Activated gamma-delta T cell treated with Interleukin-2 at 50 U/mL for 16 hours (primary cell): ENCODE data around the gene CAMSAP2.

ENCODE experiments used
- DNase-seq: peaks from one replicate; pipeline ENCODE4 v3.0.0-alpha.2; 2020

Gene CAMSAP2

DNA sequence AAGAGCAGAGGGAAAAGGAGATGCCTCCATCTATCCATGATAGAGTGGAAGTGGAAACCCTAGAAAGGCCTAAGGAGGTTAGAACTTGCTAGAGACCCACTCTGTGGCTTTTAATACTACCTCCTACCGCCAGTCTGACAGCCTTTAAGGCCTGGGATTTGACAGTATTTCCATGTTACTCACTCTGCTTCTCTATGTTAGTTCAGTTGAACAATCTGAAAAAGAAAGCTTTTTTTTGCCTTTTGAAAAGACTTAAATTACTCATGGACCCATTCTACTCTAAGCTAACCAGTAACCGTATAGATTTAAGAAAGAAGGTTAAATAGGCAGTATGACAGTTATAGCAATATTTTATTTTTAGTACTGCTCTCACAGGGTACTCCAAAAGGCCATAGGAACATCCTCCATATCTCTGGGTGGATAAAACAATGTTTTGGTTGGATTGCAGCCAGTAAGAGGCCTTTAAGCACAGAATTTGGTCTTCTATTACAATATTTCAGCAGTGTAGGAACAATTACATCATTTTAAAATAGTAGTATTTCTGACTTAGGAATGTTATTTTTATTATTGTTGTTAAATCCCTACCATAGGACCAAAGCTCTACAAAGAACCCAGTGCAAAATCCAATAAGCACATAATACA is 118.1 kb downstream of the CAMSAP2 start:
- no peak for DNase-seq

DNA sequence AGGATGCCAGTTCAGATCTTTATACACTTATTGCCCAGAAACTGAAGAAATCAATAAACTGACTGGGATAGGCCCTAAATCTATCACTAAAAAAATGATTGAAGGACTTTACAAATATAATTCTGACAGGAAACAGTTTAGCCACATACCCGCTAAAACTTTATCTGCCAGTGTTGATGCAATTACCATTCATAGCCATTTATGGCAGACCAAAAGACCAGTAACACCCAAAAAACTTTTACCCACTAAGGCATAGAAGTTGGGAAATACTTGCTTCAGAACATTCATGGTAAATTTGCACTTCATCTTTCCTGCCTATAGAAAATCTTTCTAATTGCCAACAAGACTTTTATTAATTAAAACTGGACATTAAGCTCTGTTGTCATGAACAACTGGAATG is 119.1 kb downstream of the CAMSAP2 start:
- DNase-seq, result no peak

DNA sequence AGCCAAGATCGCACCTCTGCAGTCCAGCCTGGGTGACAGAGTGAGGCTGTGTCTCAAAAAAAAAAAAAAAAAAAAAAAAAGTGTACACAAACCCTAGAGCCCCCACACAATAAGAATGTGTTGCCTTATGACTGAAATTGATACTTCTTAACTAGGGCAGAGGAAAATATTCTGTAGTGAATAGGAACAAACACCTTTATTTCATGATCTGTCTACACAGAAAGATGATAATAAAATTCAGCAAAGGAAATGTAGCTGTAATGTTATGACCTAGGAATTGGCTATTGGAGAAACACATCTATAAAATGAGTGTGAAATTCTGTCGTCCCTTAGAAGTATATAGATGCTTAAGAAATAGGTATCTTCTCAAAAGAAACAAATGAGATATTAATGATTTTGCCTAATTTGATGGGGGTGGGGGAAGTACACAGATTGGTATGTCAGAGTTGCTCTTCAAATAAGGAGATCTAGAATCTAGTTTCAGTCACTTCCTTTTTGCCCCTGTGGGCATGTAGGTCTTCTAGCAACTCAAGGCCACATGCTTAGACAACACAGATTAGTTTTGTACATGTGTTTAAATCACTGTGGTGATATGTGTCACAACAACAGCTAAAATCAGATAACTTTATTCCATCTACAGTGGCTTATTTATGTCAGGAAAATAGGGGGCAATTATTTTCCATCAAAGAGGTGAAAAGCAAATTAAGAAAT is 123.4 kb downstream of the CAMSAP2 start:
- DNase-seq, result no peak

DNA sequence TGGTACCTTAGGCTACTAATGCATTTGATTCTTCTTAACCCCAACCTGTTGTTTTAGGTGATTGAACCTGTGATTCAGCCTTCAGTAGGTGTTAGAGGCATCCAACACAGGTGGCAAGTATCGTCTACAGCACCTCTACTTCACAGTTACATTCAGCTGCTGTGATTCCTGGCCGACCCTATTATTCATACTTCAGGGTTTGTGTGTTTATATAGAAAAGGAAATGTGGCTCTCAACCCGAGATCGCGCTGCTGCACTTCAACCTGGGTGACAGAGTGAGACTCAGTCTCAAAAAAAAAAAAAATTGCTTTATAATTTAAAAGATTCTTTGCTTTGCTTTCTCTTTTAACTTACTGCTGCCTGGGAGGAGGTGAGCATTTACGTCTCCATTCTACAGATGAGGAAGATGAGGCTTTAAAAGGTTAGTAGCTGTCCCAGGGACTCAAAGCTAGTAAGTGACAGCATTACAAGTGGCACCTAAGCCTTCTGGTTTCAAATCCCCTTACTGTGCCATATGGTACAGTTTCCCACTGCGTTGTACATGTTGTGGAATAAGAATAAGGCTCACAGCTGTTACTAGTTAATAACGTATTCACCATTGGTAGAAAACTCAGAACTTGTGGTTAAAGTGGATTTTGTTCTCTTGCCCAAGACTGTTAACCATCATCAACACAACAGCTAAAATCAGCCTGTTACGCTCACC is 124.2 kb downstream of the CAMSAP2 start:
- no peak for DNase-seq

DNA sequence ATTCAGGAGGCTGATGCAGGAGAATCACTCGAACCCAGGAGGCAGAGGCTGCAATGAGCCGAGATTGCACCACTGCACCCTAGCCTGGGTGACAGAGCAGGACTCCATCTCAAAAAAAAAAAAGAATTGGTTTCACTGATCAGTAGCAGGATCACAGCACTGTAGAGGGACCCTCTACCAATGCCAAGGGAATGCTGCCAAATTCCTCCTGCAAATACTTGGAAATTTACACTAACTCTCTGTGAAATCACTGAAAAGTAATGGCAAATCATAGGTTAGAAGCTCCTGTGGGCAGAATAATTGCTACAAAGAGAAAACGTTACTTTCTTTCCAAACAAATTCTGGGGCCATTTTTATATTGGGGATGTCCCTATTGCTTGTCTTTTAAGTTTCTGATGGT is 127.4 kb downstream of the CAMSAP2 start:
- DNase-seq, result no peak

DNA sequence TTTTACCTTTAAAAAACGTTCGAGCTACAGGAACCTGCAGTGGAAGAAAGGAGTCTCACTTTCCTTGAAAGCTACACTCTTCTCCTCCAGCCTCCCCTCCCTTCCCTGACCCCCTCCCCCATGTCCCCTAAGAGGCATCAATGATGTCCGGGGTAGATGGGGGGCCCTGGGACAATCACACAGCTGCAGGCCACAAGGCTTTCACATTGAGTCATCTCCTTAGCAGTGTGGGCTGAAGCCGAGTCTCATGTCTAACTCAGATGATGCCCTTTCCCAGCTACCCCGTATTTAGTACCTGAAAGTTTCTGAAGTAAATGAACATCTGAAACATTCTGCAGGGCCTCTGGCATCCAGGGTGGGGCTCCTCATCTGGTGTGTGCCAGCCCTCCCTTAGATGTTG is 127.8 kb downstream of the CAMSAP2 start:
- no peak for DNase-seq

DNA sequence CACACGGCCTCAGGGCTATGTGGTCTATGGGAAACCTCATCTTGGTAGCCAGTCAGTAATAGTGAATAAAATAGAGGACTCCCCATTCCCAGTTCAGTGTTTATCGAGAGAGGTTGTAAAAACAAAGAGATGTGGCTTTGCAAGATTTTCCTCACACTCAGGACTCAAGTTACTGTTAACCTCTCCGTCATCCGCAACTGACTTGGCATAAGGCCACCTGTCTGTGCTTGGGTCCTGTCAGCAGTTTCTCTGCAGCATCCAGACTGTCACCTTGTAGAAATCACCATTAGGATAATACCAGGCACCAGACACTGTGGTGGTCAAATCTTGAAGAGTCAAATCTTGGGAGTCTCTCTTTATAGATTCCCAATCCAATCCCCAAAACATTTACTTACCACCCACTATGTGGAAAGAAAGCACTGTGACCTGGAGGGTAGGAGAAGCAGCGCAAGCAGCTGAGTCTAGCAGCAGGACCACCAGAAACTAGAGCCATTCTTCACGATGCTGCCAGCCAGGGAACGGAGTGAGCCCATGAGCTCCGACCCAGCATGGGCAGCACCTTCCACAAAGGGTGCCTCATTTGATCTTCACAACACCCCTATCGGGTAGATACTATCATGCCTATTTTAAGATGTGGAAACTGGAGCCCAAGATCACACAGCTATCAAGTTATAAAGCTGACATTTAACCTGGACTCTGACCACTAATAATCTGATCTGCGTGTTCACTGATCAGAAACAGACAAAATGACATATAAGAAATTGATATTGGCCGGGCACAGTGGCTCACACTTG is 128.5 kb downstream of the CAMSAP2 start:
- DNase-seq, result no peak

DNA sequence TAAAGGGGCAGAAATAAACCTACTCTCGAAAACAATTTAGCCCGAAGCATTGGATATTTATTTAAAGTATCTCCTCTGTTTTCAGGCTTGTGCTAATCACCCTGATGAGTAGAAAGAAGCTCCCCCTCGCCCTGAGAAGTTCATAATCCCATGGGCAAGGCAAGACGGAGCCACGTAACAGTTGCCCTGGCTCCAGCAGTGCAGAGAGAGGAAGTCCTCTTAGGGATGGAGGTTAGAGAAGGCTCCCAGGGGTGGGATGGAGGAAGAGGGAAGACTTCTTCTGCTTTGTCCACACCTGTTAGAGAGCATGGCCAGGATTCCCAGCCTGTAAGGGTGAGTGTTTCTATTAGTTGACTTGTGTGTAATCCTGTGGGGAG is 130.7 kb downstream of the CAMSAP2 start:
- no peak for DNase-seq

DNA sequence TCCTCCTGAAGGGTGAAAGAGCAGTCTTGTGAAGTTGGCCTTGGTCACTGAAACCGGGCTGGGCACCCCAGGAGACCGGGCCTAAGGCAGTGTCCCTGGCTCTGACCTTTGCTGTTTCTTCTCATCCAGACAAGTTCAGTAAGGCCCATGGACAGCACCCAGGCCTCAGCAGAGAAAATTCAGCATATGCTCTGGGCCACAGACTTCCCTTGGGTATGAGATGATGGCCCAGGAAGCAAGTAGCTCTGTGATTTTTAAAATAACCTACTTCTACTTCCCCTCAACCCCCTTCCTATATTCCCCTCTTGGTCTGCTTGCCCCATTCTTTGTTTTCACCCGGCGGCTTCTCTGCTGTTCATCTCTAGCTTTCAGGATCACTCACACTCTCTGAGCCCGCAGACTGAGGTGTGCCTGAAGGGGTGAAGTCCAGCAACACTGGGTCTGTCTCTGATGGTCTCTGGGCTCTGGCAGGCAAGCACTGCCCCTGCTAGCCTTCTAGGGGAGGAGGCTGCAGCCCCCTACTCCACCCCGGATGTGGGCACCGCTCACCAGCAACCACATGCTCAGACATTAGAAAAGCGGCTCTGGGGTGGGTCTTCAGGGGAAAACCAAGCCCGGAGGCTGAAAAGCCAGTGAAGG is 131.2 kb downstream of the CAMSAP2 start:
- DNase-seq, result no peak

DNA sequence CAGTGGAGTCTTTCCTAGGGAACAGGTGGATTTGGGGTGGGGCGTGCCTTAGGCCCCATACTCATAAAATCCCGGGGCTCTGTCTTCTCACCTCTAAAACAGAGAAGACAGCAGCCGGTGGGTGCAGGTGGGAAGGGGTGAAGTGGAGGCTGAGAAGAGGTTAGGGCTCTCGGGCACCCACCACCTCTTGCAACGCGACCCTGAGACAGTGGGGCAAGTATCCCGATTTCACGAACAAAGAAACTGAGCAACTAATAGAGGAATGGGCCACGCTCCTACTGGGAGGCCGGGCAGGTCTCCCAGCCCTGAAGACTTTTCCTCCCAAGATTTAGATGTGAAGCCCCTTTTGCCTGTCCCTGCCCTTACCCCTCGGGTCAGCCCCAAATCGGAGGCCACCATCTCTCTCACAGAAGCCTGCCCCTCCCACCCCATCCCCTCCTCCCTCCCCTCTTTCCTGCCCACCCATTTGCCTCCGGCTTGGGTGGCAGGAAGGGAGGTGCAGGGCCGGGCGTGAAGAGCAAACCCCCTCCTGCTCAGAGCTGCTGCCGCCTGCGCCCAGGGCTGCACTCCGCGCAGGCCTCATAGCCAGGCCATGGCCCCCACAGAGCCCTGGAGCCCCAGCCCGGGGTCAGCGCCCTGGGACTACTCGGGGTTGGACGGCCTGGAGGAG is 133.9 kb downstream of the CAMSAP2 start, which contains the start of gene GPR25:
GPR25 (plus strand) TSS at position 536 of the 670 bp plus-strand sequence; CDS start at position 593, 57 bp downstream.
- DNase-seq, result no peak

DNA sequence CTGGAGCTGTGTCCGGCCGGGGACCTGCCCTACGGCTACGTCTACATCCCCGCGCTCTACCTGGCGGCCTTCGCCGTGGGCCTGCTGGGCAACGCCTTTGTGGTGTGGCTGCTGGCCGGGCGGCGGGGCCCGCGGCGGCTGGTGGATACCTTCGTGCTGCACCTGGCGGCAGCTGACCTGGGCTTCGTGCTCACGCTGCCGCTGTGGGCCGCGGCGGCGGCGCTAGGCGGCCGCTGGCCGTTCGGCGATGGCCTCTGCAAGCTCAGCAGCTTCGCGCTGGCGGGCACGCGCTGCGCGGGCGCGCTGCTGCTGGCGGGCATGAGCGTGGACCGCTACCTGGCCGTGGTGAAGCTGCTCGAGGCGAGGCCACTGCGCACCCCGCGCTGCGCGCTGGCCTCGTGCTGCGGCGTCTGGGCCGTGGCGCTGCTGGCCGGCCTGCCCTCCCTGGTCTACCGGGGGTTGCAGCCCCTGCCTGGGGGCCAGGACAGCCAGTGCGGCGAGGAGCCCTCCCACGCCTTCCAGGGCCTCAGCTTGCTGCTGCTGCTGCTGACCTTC is 134.5 kb downstream of the CAMSAP2 start:
- no peak for DNase-seq

DNA sequence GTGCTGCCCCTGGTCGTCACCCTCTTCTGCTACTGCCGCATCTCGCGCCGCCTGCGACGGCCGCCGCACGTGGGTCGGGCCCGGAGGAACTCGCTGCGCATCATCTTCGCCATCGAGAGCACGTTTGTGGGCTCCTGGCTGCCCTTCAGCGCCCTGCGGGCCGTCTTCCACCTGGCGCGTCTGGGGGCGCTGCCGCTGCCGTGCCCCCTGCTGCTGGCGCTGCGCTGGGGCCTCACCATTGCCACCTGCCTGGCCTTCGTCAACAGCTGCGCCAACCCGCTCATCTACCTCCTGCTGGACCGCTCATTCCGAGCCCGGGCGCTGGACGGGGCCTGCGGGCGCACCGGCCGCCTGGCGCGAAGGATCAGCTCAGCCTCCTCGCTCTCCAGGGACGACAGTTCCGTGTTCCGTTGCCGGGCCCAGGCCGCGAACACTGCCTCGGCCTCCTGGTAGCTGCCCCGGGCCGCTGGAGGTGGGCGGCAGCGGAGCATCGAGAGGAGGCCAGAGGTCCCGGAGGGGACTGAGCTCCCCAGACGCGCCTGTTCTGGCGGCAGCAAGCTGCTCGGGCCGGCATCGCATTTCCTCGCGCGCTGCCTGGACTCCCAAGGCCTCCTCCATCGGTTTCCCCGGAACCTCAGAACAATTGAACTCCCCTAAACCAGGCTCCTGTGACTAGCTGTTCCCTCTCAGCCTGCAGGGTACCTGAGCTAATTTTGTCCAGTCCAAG is 135.1 kb downstream of the CAMSAP2 start:
- no peak for DNase-seq

DNA sequence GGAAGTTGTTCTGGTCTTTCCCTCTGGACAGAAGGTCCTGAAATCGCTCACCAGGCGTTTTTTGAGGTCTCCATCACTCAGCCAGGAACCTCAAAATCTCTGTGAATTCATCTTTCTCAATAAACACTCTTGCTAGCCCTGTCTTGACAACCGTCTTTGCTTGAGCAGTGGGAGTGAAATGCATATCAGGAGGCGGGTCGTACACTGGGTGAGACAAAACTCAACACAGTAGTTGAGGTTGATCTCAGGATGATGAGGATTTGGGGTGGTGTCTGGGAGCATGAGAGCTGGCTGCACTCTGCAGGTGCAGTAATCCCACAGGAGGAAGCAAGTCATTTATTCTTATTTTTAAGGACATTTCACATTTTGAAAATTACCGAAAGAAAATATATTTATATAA is 136.0 kb downstream of the CAMSAP2 start:
- DNase-seq, result no peak

DNA sequence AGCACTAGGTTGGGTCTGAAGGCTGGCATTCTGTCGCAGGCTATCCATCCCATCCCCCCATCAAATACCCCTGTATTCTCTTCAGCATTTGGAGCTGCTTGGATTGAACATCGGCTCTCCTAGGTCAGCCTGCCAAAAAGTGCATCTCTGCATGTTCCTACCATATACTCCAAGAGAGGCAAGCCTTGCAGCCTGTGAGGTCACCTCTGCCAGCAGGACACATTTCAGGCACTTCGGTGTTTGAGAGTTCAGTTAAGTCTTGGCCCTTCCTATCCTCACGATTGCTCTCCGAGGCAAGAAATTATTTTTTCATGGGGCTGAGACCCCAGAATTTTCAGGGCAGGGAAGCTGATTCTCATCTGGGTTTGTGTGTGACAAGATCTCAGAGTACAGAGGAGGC is 136.7 kb downstream of the CAMSAP2 start:
- DNase-seq, result no peak

DNA sequence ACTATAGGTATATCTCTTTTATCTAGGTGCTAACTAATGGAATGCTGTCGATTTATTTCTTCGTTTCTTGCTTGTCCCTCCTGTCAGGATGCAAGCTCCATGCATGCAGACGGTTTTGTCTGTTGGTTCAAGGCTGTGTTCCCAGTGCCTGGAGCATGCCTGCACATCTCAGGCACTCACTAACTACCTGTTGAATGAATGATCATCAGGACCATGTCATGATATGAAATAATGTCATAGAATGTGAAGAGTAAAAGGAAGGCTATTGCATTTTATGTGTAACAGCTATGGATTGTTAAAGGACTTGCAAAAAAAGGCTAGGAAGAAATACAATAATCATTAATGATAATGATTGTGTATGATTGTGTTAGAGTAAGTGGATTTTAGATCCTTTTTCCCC is 138.3 kb downstream of the CAMSAP2 start:
- DNase-seq, result no peak

DNA sequence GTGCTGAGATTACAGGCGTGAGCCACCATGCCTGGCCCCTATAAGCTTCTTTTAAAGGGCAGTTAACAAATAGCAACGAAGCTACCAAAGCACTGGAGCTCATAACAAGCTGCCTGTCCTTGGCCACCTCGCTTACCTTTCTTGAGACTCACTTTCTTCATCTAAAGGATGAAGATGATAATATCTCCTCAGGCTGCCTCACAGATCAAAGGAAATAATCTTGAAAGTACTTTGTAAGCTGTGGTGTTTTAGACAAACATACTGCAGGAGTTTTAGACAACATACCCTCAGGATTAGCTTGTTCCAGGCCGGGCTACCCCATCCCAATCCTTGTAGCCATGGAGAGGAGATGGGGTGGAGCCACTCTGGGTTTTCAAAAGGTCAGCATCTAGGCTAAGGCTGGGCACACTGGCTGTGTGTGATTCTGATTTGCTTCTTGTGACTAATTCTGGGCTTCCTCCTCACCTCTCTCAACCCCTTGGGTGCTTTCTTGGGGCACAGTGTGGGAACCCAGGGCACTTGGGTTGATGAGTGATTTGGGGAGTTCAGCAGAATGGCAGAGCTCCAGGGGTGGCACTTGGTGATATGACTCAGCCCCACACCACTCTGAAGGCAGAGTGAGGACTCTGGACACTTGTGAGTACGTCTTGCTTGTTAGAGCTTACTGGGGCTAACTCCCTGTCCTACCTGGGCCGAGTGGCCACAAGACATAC is 139.3 kb downstream of the CAMSAP2 start:
- peak; percentile 31 for DNase-seq

DNA sequence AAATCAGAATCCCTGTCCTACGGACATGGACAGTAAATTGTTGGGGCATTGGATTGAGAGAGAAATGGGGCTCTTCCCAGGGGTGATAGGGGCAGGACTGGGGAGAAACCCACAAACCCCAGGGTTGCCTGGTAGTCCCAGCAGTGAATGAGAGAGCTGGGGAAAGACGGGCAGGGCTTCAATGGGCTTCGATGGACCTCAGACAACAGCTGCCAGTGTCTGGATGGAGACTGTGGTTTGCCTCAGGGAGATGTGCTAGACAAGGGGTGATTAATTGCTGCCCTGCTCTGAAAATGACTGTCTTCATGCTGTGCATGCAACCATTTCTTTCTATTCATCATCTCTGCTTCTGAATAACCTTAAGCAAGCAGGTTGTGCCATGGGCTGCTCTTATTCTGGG is 141.5 kb downstream of the CAMSAP2 start:
- no peak for DNase-seq

DNA sequence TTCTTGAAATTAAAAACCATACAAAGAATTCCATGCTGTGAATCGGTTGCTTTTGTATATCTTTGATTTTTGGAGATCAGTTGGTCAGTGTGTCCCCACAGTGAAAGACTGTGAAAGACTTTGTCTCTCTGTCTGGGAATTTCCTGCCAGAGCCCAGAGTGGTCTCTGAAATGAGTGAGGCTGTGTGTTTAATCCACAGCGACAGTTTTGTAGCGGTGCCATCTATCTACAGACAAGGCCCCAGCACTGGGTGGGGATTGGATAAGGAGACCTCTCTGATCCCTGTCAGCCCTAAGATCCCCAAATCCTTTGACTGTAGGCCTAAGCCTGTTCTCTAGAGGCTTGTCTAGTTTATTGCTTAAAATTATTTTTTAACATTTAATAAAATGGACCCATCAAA is 144.4 kb downstream of the CAMSAP2 start:
- DNase-seq, result no peak

DNA sequence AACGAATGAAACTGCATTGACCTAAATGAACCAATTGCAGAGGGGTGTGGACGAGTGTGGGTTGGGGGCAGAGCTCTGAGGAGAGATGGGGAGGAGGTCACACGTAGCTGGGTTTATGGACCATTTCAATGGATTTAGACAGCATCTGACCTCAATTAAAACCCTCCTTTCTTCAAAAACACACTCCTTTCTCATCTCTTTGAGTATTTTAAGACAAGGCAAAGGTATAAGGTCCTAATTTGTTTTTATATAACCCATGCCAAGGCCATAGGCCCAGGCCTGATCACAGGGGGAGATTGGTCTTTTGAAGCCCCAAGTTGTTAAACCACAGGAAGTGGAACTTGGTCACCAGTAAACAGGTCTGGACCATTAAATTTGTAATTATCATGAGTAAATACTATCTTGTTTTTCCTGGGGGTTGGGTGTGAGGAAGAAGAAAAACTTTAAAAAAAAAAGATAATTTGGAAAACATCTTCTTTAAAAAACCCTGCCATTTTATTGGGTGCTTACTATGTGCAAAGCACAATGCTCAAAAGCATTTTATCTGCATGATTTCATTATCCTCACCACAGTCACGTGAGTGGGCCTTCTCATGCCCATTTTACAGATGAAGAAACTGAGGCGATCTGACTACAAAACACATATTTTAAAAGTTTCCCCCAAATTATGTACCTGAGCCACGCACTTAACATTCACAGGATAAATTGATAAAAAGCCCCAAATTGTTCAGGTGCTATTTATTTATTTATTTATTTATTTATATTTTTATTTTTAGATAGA is 147.1 kb downstream of the CAMSAP2 start:
- no peak for DNase-seq

DNA sequence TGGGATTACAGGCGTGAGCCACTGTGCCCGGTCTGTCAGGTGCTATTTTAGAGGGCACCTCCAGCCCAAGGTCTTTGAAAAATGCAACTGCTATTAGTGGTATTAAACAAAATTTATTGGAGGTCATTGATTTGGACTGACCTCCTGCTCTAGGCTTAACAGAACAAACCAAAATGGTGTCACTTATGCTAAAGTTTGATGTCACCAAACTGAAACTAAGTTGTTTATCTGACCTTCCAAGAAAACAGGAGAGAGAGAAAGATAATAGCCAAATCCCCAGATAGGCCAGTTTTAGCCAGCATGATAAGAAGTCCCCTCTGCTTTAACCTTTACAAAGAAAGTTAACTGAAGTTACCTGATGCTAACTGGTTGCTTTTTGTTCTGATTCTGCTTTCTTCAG is 147.9 kb downstream of the CAMSAP2 start:
- no peak for DNase-seq
